Jurkat, Clone E6-1 (cell line): ENCODE results near the gene CELSR2. TPM values are rescaled to one million over a fixed set of nuclear protein-coding genes. Genes with fewer than 3 reads are reported as not detected.
"Not testable (repeated sequence)": the region's sequence is repeated elsewhere in the genome, so short reads cannot be mapped to it uniquely, and the experiment has no call there.

Experiments
- DNase-seq: peaks from one replicate; pipeline ENCODE4 v3.0.0-alpha.2; 2011; ENCODE audit warnings: low read depth, low spot score
- H3K4me3 ChIP-seq: 2 replicates; pipeline ENCODE4 v1.5.1; 2011; ENCODE audit warnings: mild to moderate bottlenecking, low read length, control low read depth, moderate library complexity
- polyA plus RNA-seq: library from polyadenylated mRNA; unstranded; fragments of >200 nt; gene quantifications from one replicate; pipeline ENCODE4 v1.2.1, GENCODE V29; 2012; ENCODE audit warnings: missing spikeins; ENCODE audit not compliant: insufficient read length, insufficient read depth

Gene CELSR2, protein sequence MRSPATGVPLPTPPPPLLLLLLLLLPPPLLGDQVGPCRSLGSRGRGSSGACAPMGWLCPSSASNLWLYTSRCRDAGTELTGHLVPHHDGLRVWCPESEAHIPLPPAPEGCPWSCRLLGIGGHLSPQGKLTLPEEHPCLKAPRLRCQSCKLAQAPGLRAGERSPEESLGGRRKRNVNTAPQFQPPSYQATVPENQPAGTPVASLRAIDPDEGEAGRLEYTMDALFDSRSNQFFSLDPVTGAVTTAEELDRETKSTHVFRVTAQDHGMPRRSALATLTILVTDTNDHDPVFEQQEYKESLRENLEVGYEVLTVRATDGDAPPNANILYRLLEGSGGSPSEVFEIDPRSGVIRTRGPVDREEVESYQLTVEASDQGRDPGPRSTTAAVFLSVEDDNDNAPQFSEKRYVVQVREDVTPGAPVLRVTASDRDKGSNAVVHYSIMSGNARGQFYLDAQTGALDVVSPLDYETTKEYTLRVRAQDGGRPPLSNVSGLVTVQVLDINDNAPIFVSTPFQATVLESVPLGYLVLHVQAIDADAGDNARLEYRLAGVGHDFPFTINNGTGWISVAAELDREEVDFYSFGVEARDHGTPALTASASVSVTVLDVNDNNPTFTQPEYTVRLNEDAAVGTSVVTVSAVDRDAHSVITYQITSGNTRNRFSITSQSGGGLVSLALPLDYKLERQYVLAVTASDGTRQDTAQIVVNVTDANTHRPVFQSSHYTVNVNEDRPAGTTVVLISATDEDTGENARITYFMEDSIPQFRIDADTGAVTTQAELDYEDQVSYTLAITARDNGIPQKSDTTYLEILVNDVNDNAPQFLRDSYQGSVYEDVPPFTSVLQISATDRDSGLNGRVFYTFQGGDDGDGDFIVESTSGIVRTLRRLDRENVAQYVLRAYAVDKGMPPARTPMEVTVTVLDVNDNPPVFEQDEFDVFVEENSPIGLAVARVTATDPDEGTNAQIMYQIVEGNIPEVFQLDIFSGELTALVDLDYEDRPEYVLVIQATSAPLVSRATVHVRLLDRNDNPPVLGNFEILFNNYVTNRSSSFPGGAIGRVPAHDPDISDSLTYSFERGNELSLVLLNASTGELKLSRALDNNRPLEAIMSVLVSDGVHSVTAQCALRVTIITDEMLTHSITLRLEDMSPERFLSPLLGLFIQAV (N-terminal part only)
- 13.5 TPM for polyA plus RNA-seq

DNA sequence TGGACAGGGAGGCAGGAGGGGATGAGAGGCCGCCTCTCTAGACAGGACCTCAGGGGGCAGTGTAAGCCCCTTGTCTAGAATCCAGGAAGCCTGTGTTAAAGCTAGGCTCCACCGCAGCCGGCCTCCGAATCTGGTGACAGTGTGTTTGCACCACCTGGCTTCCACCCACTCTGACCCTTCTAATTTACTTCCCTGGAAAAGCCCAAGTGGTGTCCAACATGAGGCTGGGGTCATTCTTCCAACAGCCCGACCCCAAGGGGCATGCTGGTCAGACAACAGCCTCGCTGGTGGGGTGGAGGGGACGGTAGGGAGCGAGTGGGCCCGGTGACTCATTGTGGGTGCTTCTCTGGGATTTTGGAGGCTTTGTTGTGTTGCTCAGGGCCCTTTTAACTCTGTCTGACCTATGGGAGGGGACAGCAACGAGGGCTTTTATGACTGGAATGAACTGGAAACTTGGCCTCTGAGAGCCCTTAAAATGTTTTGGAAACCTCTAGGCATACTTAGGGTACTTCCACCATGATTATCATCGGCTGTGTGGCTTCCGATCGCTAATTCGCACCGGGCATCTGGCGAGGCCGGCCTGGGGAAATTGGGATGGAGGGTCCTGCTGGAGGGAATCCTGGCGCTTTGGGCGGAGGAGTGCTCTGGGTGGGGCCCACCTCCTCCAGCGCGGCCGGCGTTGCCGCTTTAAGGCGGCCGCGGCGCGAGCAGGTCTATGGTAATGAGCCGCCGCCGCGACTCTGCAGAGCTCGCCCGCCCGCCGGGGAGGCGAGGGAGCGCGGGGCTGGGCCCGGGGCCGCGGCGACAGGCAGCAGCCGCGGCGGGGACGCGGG lies at the start of gene CELSR2:
Gene CELSR2 (plus strand): TSS at position 743 of the 833 bp plus-strand sequence. CDS start 541 bp downstream, outside the sequence.
- peak; percentile 54 for DNase-seq
- H3K4me3 ChIP-seq, result peak within 1 kb of the TSS; percentile 41

DNA sequence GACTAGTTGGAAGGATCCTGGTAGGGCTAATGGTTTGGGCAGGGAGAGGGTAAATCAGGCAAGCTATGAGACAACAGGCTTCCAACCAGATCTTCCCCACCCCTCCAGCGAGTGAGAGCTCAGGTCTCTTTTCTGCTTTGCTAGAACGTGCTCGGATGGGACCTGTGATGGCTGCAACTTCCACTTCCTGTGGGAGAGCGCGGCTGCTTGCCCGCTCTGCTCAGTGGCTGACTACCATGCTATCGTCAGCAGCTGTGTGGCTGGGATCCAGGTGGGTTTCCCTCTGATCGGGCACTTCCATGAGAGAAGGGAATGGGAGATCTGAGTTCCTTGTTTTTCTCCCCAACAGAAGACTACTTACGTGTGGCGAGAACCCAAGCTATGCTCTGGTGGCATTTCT lies 49.6 kb upstream of the CELSR2 start:
- DNase-seq, result no peak
- no peak overlapping the region for H3K4me3 ChIP-seq

GRCh38 chr1:109201123-109201703 lies 48.1 kb upstream of the CELSR2 start:
- H3K4me3 ChIP-seq, result no peak overlapping the region
- no peak for DNase-seq

GRCh38 chr1:109204484-109204883 lies 44.9 kb upstream of the CELSR2 start:
- DNase-seq, result no peak
- no peak overlapping the region for H3K4me3 ChIP-seq

GRCh38 chr1:109206339-109206738 lies 43.0 kb upstream of the CELSR2 start:
- DNase-seq, result no peak
- H3K4me3 ChIP-seq, result no peak overlapping the region

DNA sequence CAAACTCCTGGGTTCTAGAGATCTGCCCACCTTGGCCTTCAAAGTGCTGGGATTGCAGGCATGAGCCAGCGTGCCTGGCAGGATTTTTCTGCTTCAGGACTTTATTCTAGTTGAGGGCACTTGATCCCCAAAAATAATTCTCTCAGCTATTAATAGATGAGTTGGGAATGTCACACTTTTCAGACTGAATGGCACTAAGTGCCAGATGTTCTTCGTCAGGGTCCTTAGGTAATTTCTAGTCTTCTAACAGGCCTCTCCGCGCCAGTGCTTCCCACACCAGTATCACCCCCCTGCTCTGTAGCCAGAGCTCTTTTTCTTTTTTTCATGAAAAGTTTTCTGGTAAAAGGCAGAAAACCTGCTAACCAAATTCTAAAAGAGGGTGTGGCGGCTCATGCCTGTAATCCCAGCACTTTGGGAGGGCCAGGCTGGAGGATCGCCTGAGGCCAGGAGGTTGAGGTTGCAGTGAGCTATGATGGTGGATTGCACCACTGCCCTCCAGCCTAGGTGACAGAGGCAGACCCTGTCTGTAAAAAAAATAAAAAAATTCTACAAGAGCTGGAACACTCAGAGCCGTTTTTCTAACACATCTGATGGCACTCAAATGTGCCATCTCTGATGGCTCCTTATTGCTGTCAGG lies 41.8 kb upstream of the CELSR2 start:
- DNase-seq, result no peak
- H3K4me3 ChIP-seq, result no peak overlapping the region

- no peak for DNase-seq
- H3K4me3 ChIP-seq, result no peak overlapping the region
These were observed 40.9 kb upstream of the CELSR2 start for GRCh38 chr1:109208394-109208793.

- no peak overlapping the region for H3K4me3 ChIP-seq
- DNase-seq, result no peak
These were observed 40.4 kb upstream of the CELSR2 start for GRCh38 chr1:109208836-109209463.

DNA sequence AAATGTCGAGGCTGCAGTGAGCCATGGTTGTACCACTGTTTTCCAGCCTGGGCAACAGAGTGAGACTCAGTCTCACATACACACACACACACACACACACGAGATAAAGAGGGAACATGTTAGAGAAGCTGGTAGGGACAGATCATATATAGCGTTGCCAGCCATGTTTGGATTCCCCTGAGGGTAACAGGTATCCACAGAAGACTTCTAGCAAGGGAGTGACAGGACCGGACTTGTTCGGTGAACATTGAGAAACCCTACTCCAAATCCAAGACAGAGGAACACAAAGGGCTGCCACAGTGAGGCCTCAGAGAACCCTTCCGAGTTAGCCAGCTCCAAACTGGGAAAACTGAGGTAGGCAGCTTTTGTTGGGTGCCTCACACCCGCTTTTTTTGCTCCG lies 39.3 kb upstream of the CELSR2 start:
- no peak for DNase-seq
- H3K4me3 ChIP-seq, result no peak overlapping the region

GRCh38 chr1:109213345-109213823 lies 36.0 kb upstream of the CELSR2 start:
- peak overlapping the region; percentile 43 for H3K4me3 ChIP-seq
- no peak for DNase-seq

- peak; percentile 80 for DNase-seq
- H3K4me3 ChIP-seq, result peak within 1 kb of the TSS; percentile 77
These were observed 35.3 kb upstream of the CELSR2 start, which contains the start of gene SARS1 for GRCh38 chr1:109213824-109214693. TSS of gene SARS1 (plus strand) at chr1:109213918. CDS start at chr1:109213993, 75 bp downstream.

DNA sequence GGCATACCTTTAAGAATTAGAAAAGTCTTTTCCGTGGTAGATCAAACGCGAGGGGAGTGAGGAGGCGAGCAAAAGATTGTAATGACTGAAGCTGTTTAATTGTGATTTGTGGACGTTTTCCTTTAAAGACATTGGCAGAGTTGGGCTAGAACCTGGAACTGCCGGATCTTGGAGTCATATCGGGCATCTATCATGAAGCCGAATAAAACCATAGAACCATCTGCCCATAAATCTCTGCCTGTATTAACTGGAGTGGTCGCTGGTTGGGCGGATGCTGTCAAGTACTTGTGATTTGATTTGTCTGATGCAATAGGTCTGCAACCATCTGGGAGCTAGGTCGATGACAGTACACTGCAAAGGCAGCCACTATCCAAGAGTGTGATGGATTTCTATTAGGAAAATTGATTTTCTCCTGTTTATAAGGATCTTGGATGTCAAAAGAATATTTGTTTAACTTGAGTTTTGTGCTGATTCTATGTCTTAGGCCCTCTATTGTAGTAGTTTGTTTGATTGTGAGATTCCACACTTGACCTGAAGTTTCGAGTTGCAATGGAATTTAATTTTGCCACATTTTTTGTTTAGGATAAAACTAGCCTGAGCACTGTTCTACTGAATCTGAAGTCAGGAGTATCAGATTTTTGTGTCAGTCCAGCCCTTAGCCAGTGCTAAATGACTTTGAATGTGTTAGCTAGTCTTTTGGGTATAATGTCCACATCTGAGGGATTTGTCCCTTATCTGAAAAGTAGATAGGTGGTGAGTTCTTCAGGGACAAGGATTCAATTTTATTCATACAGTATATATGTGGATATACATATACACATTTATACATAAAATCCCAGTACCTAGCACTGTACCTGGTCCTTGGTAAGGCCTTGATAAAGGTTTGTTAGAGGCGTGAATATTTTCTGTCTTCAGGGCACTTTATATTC lies 34.4 kb upstream of the CELSR2 start:
- H3K4me3 ChIP-seq, result peak overlapping the region; percentile 77
- no peak for DNase-seq

DNA sequence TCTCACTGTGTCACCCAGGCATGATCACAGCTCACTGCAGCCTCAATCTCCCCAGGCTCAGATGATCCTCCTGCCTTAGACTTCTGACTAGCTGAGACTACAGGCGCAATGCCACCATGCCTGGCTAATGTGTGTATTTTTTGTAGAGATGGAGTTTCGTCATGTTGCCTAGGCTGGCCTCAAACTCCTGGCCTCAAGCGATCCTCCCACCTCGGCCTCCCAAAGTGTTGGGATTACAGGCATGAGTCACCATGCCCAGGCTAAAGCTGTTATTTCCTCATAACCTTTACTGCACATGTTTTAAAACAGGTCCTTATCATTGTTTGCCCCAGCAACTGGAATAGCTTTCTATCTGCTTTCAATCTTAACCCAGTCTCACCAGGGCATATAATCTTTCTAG lies 32.7 kb upstream of the CELSR2 start:
- H3K4me3 ChIP-seq, result no peak overlapping the region
- DNase-seq, result no peak

DNA sequence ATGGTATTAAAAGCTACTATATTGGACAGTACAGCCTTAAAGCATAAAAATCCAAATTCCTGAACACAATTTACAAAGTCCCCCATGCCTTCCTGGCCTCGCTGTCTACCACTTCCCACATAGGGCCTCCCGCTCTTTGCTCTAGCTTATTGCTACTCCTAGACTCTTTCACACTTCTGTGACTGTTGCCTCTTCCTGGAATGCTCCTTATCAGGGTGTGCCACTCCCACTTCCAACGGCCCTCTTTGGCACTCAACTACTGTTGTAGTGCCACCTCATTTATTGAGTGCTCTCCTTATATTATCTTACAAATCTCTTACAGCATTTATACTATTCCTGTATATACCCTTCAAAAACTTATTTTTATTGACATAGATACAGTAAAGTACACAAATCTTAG lies 30.8 kb upstream of the CELSR2 start:
- DNase-seq, result no peak

GRCh38 chr1:109221201-109221600 lies 28.1 kb upstream of the CELSR2 start:
- H3K4me3 ChIP-seq, DNase-seq: not testable (repeated sequence)

More for the DNA sequence above, 30.8 kb upstream of the CELSR2 start:
- H3K4me3 ChIP-seq, result no peak overlapping the region
